ENCODE results near the gene CTNNBL1.

The CTNNBL1 gene

DNA sequence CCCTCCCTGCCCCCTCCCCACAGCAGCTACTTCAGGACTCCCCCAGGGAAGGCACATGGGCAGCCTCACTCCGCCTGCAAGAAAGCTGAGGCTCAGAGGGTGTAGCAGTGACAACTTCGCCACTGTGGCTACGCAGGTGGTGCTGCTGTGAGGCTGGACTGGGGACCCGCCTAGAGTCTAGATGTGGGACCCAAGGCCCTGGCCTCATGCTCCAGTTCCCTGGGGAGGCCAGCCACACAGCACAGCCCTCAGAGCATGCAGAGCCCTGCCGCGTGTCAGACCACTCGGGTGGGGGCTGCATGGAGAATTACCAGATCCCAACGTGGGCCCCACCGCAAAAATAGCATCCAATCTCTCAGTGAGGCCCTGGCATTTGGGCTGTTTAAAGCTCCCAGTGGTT is 178.3 kb downstream of the CTNNBL1 start:
- DNase-seq (ENCODE audit: low spot score) = no peak
- in situ Hi-C loops (cut with MboI; ENCODE audit: low sequenced_read_pairs, unreplicated experiment) = no loop called here

DNA sequence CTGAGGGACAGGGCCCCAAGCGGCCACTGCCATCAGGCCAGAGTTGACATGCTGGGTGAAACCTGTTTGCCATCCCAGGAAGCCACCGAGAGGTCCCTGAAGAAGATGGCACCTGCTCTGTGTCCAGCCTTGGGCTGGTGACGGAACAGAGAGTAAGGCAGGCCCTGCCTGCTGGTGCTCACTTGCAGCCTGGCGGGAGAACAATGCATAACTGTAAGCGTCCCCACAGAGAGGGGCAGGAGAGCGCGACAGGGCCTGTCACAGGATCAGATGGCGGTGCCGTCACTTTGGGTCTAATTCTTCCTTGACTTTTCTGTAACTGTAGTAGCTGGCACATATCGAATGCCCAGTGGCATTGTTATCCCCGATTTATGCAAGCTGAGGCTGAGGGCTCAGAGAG is 180.1 kb downstream of the CTNNBL1 start:
- DNase-seq (ENCODE audit: low spot score) = no peak
- TF ChIP-seq, protein P1, sequence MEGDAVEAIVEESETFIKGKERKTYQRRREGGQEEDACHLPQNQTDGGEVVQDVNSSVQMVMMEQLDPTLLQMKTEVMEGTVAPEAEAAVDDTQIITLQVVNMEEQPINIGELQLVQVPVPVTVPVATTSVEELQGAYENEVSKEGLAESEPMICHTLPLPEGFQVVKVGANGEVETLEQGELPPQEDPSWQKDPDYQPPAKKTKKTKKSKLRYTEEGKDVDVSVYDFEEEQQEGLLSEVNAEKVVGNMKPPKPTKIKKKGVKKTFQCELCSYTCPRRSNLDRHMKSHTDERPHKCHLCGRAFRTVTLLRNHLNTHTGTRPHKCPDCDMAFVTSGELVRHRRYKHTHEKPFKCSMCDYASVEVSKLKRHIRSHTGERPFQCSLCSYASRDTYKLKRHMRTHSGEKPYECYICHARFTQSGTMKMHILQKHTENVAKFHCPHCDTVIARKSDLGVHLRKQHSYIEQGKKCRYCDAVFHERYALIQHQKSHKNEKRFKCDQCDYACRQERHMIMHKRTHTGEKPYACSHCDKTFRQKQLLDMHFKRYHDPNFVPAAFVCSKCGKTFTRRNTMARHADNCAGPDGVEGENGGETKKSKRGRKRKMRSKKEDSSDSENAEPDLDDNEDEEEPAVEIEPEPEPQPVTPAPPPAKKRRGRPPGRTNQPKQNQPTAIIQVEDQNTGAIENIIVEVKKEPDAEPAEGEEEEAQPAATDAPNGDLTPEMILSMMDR (IDR thresholded peaks at IDR 0.05; ENCODE audit: borderline replicate concordance, control extremely low read depth, extremely low read depth, insufficient read depth, missing control alignments) = no peak
- in situ Hi-C loops (cut with MboI; ENCODE audit: low sequenced_read_pairs, unreplicated experiment) = no loop called here

More for the DNA sequence above, 178.3 kb downstream of the CTNNBL1 start:
- TF ChIP-seq, protein P1 (IDR thresholded peaks at IDR 0.05; ENCODE audit: borderline replicate concordance, control extremely low read depth, extremely low read depth, insufficient read depth, missing control alignments) = no peak

DNA sequence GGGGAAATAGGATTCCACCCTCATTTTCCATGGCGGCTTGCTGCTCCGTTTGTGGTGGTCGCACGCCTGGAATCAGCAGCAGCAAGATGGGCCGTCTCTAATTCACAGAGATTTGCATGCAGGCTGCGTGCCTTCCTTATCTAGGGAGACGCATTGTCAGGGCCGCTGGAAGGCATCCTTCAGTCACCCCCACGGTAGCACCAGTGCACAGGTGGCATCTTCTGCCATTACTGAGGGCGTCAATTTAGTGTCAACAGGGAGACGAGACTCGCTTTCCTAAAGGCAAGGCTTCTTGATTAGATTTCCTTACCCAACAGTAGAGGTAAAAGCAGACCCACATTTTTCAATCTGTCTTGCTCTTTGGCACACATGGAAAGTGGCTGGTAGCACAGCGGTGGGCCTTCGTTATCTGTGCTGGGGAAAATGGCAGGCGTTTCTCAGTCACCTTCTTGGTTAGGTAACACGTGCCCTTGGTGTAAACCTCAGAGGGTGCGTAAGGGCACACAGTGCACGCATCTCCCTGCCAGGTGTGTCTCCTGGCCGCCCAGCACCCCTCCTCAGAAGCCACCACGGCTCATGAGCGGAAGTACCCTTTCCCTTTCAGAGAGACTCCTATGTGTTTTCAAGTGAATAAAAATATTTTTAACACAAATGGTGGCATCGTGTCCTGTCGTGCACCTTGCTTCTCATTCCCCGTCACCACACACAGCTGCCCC is 181.8 kb downstream of the CTNNBL1 start:
- DNase-seq (ENCODE audit: low spot score) = no peak
- TF ChIP-seq, protein P1 (IDR thresholded peaks at IDR 0.05; ENCODE audit: borderline replicate concordance, control extremely low read depth, extremely low read depth, insufficient read depth, missing control alignments) = no peak
- in situ Hi-C loops (cut with MboI; ENCODE audit: low sequenced_read_pairs, unreplicated experiment) = no loop called here

DNA sequence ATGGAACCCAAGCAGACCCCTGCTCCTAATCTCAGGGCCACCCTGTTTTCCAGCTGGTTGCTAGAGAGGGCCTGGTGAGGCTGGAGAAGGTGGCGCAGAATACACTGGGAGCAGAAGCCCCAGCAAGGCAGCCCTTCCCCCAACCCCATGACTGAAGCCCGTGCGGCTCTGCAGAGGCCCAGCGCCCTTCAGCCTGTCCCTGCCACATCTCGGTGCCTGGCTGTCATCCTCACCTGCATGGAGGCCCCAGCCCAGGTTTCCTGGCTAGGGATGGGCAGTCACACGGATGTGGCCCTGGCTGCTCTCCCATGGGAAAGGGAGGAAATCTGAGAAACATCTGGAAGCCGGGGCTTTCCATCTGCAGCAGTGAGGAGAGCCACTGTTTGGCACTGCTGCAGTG is 183.0 kb downstream of the CTNNBL1 start:
- in situ Hi-C loops (cut with MboI; ENCODE audit: low sequenced_read_pairs, unreplicated experiment) = no loop called here
- DNase-seq (ENCODE audit: low spot score) = no peak
- TF ChIP-seq, protein P1 (IDR thresholded peaks at IDR 0.05; ENCODE audit: borderline replicate concordance, control extremely low read depth, extremely low read depth, insufficient read depth, missing control alignments) = no peak

DNA sequence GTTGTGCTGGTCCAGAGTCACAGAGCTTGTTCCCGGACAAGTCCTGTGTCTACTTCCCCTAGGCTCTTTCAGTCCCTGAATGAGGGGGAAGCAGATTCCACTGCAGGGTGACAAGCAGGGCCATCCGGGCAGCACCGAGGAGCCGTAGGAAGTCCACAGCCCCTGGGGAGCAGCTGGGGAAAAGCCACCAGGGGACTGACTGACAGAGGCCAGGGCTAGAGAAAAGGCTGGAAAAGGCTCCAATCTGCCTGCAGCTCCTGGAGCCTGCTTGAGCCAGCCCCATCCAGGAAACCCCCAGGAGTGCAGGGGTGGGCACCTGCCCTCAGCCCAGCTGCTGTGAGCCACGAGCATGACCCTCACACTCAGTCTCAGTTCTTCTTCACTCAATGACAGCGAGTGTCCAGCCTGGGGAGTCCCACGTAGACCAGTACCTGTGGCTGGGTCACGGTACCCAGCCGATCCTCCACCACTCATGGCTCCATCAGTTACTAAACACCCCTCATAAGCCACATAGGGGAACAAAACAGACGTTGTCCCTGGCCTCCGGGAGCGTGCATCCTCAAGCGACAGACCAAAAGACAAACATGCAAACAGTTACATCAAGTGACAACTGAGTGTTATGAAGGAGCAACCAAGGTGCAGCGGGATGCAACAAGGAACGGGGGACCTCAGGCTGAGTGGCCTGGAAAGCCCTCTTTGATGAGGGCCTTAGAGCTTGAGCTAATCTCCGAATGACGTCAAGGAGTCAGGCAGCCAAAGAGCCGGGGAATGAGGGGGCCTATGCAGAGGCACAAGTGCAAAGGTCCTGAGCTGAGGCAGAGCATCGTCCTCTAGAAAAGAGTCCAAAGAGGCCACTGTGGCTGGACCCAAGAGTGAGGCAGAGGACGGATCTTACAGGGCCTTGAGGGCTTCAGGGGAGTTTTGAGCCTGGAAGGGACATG is 184.3 kb downstream of the CTNNBL1 start:
- in situ Hi-C loops (cut with MboI; ENCODE audit: low sequenced_read_pairs, unreplicated experiment) = no loop called here
- DNase-seq (ENCODE audit: low spot score) = no peak
- TF ChIP-seq, protein P1 (IDR thresholded peaks at IDR 0.05; ENCODE audit: borderline replicate concordance, control extremely low read depth, extremely low read depth, insufficient read depth, missing control alignments) = no peak

DNA sequence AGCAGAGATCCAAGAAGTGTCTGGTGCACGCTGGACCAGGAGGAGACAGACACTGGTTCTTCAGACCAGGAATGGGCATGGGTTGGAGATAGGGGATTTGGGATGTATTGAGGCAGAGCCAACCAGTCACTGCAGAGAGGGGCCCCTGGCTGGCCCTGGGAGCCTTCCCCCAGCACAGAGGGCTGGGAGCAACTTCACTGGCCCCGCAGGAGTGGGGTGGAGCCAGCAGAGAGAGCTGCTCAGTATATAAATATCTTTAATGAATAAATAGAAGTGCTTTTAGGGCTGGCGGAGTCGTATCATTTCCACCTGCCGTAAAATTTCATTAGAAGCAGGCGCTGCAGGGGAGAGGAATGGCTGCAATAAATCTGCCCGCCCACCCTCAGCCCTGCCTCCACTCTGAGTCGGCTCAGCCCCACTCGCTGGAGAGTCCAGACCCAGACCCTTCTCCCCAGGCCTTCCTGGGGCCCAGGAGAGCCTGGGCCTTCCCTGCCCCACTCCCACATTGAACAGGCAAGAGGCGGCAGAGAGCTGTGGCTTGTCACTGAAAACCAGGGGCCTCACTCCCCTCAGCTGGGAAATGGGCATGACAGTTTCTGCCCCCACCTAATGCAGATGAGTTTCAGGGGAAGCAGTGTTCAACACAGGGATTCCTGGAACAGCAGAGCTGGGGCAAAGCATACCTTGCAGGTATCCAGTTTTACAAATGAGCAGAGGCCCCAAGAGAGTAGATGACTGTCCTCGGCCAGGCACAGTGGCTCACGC is 185.2 kb downstream of the CTNNBL1 start:
- in situ Hi-C loops (cut with MboI; ENCODE audit: low sequenced_read_pairs, unreplicated experiment) = no loop called here
- TF ChIP-seq, protein P1 (IDR thresholded peaks at IDR 0.05; ENCODE audit: borderline replicate concordance, control extremely low read depth, extremely low read depth, insufficient read depth, missing control alignments) = no peak
- DNase-seq (ENCODE audit: low spot score) = no peak

Data from GM13976 (cell line).